ENCODE measurements around the gene ZDHHC14.

ZDHHC14 gene

GRCh38 chr6:157521362-157522335 lies 140.7 kb downstream of the ZDHHC14 start:
- Histone ChIP-seq H3K27ac (no peak overlapping the region), H3K4me3 (ENCODE audit: low read depth, low read length) (no peak overlapping the region), H3K36me3 (replicated peaks) (no peaks in the 10 kb centered on the region), H3K27me3 (replicated peaks) (no peaks in the 10 kb centered on the region)
- TF ChIP-seq CTCF (IDR thresholded peaks at IDR 0.05; ENCODE audit: low read depth, low read length, missing control alignments): no peak
- DNase-seq: no peak
- in situ Hi-C loops (cut with HindIII; ENCODE audit: low pct_ligation_motif_present, low sequenced_read_pairs): no loop called here

- Histone ChIP-seq H3K27me3 (replicated peaks) (no peaks in the 10 kb centered on the region), H3K4me3 (ENCODE audit: low read depth, low read length) (no peak overlapping the region), H3K27ac (no peak overlapping the region), H3K36me3 (replicated peaks) (no peaks in the 10 kb centered on the region)
- in situ Hi-C loops (cut with HindIII; ENCODE audit: low pct_ligation_motif_present, low sequenced_read_pairs): no loop called here
- DNase-seq: no peak
- no peak for TF ChIP-seq CTCF (IDR thresholded peaks at IDR 0.05; ENCODE audit: low read depth, low read length, missing control alignments)
Measured at GRCh38 chr6:157522472-157522871, 141.5 kb downstream of the ZDHHC14 start.

- TF ChIP-seq CTCF (IDR thresholded peaks at IDR 0.05; ENCODE audit: low read depth, low read length, missing control alignments): no peak
- in situ Hi-C loops (cut with HindIII; ENCODE audit: low pct_ligation_motif_present, low sequenced_read_pairs): no loop called here
- H3K36me3 ChIP-seq (replicated peaks): no peaks in the 10 kb centered on the region
Measured at GRCh38 chr6:157524735-157525134, 143.7 kb downstream of the ZDHHC14 start.

GRCh38 chr6:157525292-157525889 lies 144.4 kb downstream of the ZDHHC14 start:
- no peaks in the 10 kb centered on the region for H3K36me3 ChIP-seq (replicated peaks)
- no peak overlapping the region for H3K27ac ChIP-seq
- in situ Hi-C loops (cut with HindIII; ENCODE audit: low pct_ligation_motif_present, low sequenced_read_pairs): no loop called here
- no peak for TF ChIP-seq CTCF (IDR thresholded peaks at IDR 0.05; ENCODE audit: low read depth, low read length, missing control alignments)
- no peaks in the 10 kb centered on the region for H3K27me3 ChIP-seq (replicated peaks)
- no peak overlapping the region for H3K4me3 ChIP-seq (ENCODE audit: low read depth, low read length)
- DNase-seq: no peak

More at GRCh38 chr6:157524735-157525134, 143.7 kb downstream of the ZDHHC14 start:
- no peak for DNase-seq
- Histone ChIP-seq H3K27me3 (replicated peaks) (no peaks in the 10 kb centered on the region), H3K4me3 (ENCODE audit: low read depth, low read length) (no peak overlapping the region), H3K27ac (no peak overlapping the region)

GRCh38 chr6:157525918-157526425 lies 145.0 kb downstream of the ZDHHC14 start:
- Histone ChIP-seq H3K36me3 (replicated peaks) (no peaks in the 10 kb centered on the region), H3K27ac (no peak overlapping the region), H3K4me3 (ENCODE audit: low read depth, low read length) (no peak overlapping the region), H3K27me3 (replicated peaks) (no peaks in the 10 kb centered on the region)
- no peak for TF ChIP-seq CTCF (IDR thresholded peaks at IDR 0.05; ENCODE audit: low read depth, low read length, missing control alignments)
- in situ Hi-C loops (cut with HindIII; ENCODE audit: low pct_ligation_motif_present, low sequenced_read_pairs): no loop called here
- no peak for DNase-seq
